ENCODE results near the gene CRY2.
A peak's percentile ranks its signal among the peaks of the same experiment; 100 is the strongest.

Gene CRY2

DNA sequence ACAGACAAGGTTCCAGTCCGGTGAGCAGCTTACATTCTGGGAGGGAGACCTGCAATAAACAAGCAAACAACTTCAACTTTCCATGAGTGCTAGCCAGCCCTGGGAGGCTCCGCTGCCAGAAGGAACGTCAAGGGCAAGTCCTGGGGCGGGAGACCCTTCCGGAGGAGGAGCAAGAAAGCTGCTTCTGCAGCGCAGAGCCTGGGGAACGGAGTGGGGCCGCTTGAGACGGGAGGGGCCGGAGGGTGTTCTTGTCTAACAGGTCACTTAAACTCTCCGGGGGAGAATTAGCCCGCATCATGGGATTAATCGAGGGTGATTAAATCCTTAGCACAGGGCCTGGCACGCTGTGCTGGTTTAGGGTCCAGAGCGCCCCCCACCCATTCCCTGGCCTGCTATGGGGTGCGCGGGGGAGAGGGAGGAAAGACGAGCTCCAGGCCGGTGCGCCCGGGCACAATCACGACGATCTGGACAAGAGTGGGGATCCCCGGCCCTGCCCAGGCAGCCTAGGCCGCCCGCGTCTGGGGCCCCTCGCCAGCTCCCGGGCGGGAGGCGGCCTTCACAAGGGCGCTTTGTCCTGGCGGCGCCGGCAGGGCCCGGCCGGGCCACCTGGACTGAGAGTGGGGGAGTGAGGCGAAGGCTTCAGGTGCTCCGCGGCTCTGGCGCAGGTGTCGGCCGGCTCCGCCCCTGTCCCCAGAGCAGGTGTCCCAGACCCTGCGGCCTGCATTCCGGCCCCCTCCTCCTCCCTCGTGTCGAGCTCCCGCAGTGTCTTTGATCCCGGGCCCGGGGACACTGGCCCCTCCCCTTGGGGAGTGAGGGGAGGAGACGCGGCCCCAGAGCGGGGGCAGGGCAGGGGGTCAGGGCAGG is 74.5 kb downstream of the CRY2 start:
- no peak for DNase-seq (ENCODE audit: low spot score)
- TF ChIP-seq, protein P1, sequence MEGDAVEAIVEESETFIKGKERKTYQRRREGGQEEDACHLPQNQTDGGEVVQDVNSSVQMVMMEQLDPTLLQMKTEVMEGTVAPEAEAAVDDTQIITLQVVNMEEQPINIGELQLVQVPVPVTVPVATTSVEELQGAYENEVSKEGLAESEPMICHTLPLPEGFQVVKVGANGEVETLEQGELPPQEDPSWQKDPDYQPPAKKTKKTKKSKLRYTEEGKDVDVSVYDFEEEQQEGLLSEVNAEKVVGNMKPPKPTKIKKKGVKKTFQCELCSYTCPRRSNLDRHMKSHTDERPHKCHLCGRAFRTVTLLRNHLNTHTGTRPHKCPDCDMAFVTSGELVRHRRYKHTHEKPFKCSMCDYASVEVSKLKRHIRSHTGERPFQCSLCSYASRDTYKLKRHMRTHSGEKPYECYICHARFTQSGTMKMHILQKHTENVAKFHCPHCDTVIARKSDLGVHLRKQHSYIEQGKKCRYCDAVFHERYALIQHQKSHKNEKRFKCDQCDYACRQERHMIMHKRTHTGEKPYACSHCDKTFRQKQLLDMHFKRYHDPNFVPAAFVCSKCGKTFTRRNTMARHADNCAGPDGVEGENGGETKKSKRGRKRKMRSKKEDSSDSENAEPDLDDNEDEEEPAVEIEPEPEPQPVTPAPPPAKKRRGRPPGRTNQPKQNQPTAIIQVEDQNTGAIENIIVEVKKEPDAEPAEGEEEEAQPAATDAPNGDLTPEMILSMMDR (IDR thresholded peaks at IDR 0.05; ENCODE audit: borderline replicate concordance, control extremely low read depth, extremely low read depth, insufficient read depth, missing control alignments), result no peak
- in situ Hi-C loops (cut with MboI; ENCODE audit: low sequenced_read_pairs, unreplicated experiment), result no loop called here

DNA sequence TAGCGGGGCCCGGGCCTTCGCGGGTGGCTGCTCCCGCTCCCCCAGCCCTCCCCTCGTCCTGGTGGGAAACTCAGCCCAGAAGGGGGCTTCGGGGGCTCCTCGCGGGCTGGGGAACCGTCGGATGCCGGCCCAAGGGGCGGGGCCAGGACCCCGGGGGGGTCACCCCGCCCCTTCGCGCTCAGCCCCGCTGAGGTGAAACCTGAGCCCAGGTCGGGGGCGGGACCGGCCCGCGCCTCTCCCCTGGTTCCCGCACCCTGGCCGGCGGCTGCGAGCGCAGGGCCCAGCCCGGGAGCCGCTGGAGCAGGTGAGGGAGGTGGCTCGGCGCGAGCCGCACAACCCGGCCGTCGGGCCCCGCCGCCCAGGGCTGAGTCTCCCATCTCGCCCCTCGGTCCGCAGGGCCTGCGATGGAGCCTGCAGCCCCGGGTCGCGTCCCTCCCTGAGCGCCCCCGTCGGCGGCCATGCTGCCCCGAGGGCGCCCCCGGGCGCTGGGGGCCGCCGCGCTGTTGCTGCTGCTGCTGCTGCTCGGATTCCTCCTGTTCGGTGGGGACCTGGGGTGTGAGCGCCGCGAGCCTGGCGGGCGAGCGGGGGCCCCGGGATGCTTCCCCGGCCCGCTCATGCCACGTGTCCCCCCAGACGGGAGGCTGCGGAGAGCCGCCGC is 75.3 kb downstream of the CRY2 start, which contains the start of gene LARGE2:
Gene LARGE2 (plus strand): TSS at position 232 of the 658 bp plus-strand sequence. CDS start 227 bp downstream, at position 459.
- in situ Hi-C loops (cut with MboI; ENCODE audit: low sequenced_read_pairs, unreplicated experiment), result no loop called here
- DNase-seq (ENCODE audit: low spot score), result peak; percentile 59

GRCh38 chr11:45924036-45924915 is 77.0 kb downstream of the CRY2 start:
- DNase-seq (ENCODE audit: low spot score), result peak; percentile 34
- in situ Hi-C loops (cut with MboI; ENCODE audit: low sequenced_read_pairs, unreplicated experiment), result no loop called here
- TF ChIP-seq, protein P1 (IDR thresholded peaks at IDR 0.05; ENCODE audit: borderline replicate concordance, control extremely low read depth, extremely low read depth, insufficient read depth, missing control alignments), result no peak

More for the DNA sequence above, 75.3 kb downstream of the CRY2 start, which contains the start of gene LARGE2:
- TF ChIP-seq, protein P1 (IDR thresholded peaks at IDR 0.05; ENCODE audit: borderline replicate concordance, control extremely low read depth, extremely low read depth, insufficient read depth, missing control alignments), result no peak

GRCh38 chr11:45924927-45925326 is 77.7 kb downstream of the CRY2 start:
- TF ChIP-seq, protein P1 (IDR thresholded peaks at IDR 0.05; ENCODE audit: borderline replicate concordance, control extremely low read depth, extremely low read depth, insufficient read depth, missing control alignments), result no peak
- in situ Hi-C loops (cut with MboI; ENCODE audit: low sequenced_read_pairs, unreplicated experiment), result no loop called here

DNA sequence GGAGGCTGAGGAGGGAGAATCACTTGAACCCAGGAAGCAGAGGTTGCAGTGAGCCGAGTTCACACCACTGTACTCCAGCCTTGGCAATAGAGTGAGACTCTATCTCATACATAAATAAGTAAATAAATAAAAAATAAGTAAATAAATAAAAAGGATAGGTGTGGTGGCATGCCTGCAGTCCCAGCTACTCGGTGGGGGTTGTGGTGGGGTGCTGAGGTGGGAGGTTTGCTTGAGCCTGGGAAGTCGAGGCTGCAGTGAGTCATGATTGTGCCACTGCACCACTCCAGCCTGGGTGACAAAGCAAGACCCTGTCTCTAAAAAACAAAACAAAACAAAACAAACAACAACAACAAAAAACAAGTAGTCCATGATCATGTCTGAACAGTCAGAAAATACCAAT is 78.3 kb downstream of the CRY2 start:
- TF ChIP-seq, protein P1 (IDR thresholded peaks at IDR 0.05; ENCODE audit: borderline replicate concordance, control extremely low read depth, extremely low read depth, insufficient read depth, missing control alignments), result no peak
- no peak for DNase-seq (ENCODE audit: low spot score)
- in situ Hi-C loops (cut with MboI; ENCODE audit: low sequenced_read_pairs, unreplicated experiment), result no loop called here

More at GRCh38 chr11:45924927-45925326, 77.7 kb downstream of the CRY2 start:
- DNase-seq (ENCODE audit: low spot score), result no peak

DNA sequence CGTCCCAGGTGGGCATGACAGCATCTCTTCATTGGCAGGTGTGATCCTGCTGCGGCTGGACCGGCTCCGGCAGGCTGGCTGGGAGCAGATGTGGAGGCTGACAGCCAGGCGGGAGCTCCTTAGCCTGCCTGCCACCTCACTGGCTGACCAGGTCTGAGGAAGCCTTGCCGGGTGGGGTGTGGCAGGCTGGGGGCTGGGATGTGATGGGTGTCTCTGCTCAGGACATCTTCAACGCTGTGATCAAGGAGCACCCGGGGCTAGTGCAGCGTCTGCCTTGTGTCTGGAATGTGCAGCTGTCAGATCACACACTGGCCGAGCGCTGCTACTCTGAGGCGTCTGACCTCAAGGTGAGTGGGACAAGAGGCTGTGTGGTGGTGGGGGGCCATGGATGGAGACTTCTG is 78.7 kb downstream of the CRY2 start:
- TF ChIP-seq, protein P1 (IDR thresholded peaks at IDR 0.05; ENCODE audit: borderline replicate concordance, control extremely low read depth, extremely low read depth, insufficient read depth, missing control alignments), result no peak
- in situ Hi-C loops (cut with MboI; ENCODE audit: low sequenced_read_pairs, unreplicated experiment), result no loop called here
- peak; percentile 14 for DNase-seq (ENCODE audit: low spot score)

Data from GM13976 (cell line).